ENCODE data around the gene MKRN2.

Gene MKRN2

GRCh38 chr3:12557473-12558100, 700 bp downstream of the MKRN2 start:
- DNase-seq = no peak

- no peak for DNase-seq
Observed at GRCh38 chr3:12558706-12559105, 1.8 kb downstream of the MKRN2 start.

GRCh38 chr3:12559520-12559919, 2.6 kb downstream of the MKRN2 start:
- no peak for DNase-seq

GRCh38 chr3:12560505-12561190, 3.8 kb downstream of the MKRN2 start:
- DNase-seq = no peak

GRCh38 chr3:12561397-12561796, 4.5 kb downstream of the MKRN2 start:
- no peak for DNase-seq

- no peak for DNase-seq
Observed at GRCh38 chr3:12562451-12562850, 5.6 kb downstream of the MKRN2 start.

GRCh38 chr3:12566976-12567375, 10.1 kb downstream of the MKRN2 start:
- no peak for DNase-seq

- no peak for DNase-seq
Observed at GRCh38 chr3:12568747-12569146, 11.9 kb downstream of the MKRN2 start.

GRCh38 chr3:12569836-12570235, 12.9 kb downstream of the MKRN2 start:
- no peak for DNase-seq

- no peak for DNase-seq
Observed at GRCh38 chr3:12571986-12572385, 15.1 kb downstream of the MKRN2 start.

GRCh38 chr3:12574131-12574530, 17.2 kb downstream of the MKRN2 start:
- no peak for DNase-seq

- DNase-seq = no peak
Observed at GRCh38 chr3:12574661-12575060, 17.8 kb downstream of the MKRN2 start.

GRCh38 chr3:12577379-12577778, 20.5 kb downstream of the MKRN2 start:
- no peak for DNase-seq

- DNase-seq = no peak
Observed at GRCh38 chr3:12578742-12579141, 21.9 kb downstream of the MKRN2 start.

- DNase-seq = no peak
Observed at GRCh38 chr3:12579456-12579855, 22.6 kb downstream of the MKRN2 start.

GRCh38 chr3:12579905-12580304, 23.0 kb downstream of the MKRN2 start:
- DNase-seq = no peak

GRCh38 chr3:12582730-12583129, 25.8 kb downstream of the MKRN2 start:
- no peak for DNase-seq

GRCh38 chr3:12583280-12583679, 26.4 kb downstream of the MKRN2 start:
- DNase-seq = no peak

- no peak for DNase-seq
Observed at GRCh38 chr3:12584083-12584482, 27.2 kb downstream of the MKRN2 start.

GRCh38 chr3:12585181-12585580, 28.3 kb downstream of the MKRN2 start:
- no peak for DNase-seq

GRCh38 chr3:12585970-12586369, 29.1 kb downstream of the MKRN2 start:
- no peak for DNase-seq

- no peak for DNase-seq
Observed at GRCh38 chr3:12586403-12586802, 29.5 kb downstream of the MKRN2 start.

GRCh38 chr3:12588039-12589009, 31.4 kb downstream of the MKRN2 start:
- DNase-seq = no peak

GRCh38 chr3:12590096-12590495, 33.2 kb downstream of the MKRN2 start:
- DNase-seq = no peak
